ENCODE results near the gene CASP10.
"Not testable (repeated sequence)": the region's sequence is repeated elsewhere in the genome, so short reads cannot be mapped to it uniquely, and the experiment has no call there.

Gene CASP10

DNA sequence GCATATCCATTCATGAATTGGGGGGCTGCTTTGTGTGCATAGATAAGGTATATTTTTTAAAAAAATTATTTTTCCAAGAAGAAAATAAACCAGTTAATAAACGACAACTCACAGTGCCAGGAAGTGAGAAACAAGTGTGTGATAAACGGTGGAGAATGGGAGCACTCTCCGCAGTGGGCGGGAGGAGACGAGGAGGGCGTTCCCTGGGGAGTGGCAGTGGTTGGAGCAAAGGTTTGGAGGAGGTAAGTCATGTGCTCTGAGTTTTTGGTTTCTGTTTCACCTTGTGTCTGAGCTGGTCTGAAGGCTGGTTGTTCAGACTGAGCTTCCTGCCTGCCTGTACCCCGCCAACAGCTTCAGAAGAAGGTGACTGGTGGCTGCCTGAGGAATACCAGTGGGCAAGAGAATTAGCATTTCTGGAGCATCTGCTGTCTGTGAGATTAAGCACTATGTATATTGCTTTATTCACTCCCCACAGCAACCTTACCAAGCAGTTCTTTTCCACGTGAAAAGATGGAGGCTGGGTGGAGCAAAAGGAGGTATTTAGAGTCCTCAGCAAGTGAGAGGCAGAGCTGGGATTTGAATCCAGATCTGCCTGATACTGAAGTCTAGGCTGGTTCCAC is 50.4 kb downstream of the CASP10 start:
- DNase-seq (ENCODE audit: low spot score) = peak; percentile 97

DNA sequence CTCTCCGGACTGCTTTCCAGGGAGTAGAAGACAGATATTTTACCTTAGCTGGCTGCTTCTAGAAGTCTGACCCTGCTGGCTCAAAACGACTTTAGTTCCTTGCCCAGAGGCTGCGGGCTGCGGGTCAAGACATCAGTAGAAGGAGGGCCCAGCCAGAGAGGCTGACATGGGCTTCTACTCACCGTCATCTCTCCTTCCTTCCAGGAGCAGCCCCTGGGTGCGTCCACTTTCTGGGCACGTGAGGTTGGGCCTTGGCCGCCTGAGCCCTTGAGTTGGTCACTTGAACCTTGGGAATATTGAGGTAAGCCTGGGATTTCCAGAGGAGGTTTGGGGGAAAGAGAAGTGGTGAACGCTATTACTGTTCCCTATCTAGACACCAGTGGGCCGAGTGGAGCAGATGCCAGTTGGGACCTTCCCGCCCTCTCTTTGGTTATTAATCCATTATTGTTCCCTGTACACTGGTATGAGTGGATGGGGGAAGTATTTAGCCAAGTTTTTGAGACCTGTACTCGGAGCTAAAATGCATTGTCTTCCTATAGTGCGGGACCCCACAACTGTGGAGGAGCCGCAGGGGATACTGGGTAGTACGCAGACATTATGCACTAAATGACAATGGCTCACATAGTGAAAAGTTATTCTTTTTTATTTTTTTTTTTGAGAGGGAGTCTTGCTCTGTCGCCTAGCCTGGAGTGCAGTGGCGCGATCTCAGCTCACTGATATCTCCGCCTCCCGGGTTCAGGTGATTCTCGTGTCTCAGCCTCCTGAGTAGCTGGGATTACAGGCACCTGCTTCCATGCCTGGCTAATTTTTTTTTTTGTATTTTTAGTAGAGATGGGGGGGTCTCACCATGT is 51.1 kb downstream of the CASP10 start:
- DNase-seq (ENCODE audit: low spot score) = peak; percentile 59

DNA sequence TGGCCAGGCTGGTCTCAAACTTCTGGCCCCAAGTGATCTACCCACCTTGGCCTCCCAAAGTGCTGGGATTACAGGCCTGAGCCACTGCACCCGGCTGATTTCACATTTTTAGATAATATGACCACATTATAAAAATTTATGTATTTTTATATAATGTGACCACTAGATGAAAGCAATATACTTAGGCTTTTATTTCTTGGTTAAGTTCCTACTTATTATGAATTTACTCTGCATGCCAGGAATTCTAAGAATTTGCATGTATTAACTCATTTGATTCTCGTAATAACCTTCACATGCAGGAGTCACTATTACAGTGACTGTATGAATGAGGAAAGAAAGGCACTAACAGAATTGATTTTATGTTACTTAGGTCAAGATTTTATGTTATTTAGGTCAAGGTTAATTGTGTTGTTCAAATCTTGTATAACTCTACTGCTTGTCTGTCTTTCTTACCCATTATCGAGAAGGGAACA is 51.8 kb downstream of the CASP10 start:
- DNase-seq (ENCODE audit: low spot score) = peak; percentile 76

DNA sequence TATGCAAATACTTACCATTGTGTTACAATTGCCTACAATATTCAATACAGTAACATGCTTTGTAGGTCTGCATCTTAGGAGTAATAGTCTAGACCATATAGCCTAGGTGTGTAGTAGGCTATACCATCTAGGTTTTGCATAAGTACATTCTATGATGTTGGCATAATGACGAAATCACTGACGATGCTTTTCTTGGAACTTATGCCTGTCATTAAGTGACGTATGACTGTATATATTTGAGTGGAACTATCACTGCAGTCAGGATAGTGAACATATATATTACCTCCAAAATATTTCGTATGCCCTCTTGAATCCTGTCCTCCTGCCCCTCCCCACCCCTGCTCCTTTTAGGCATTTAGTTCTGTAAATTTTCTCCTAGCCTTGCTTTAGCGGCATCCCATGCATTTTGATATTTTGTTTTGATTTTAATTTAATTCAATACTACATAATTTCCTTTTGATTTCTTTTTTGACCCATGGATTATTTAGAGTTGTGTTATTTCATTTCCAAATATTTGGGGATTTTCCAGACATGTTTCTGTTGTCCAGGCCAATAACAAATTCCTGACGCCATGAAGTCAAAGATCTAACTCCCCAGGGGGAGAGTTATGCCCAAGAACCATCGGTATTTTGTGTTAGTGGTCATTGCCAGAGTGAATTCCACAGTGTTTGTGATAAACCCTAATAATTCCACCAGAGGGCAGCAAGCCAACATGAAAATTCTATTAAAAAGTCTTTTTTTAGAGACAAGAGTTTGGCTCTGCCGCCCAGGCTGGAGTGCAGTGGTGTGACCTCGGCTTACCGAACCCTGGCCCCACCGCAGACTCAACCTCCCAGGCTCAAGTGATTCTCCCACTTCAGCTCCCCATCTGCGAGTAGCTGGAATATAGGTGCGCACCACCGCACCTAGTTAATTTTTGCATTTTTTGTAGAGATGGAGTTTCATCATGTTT is 53.2 kb downstream of the CASP10 start:
- DNase-seq (ENCODE audit: low spot score) = peak; percentile 88

DNA sequence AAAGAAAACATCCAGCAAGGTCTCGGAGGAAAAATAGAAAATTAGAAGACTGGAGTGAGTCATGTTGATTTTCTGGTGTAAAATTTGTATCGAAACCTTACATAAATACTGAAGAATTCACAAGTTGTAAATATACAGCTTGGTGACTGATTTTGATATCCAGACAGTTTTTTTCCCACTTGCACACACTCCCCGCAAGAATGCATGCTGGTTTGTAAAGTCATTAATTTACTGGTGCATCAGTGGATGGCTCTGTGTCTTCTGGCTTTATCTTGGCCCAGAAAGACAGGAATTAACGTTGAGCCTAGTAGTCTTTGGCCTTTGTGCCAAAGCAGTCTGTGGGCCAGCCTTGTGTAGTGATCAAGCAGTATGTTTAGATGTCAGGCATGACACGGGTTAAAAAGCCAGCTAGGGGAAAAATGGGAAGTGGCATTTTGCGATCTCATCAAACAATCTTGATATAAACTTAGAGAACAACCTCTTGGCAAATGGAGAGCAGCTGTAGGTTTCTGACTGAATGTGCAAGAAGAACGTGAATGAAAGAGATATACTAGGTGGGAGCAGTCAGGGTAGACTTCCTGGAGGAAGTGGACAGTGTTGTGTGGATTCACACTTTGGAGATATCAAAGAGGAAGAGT is 54.7 kb downstream of the CASP10 start:
- no peak for DNase-seq (ENCODE audit: low spot score)

DNA sequence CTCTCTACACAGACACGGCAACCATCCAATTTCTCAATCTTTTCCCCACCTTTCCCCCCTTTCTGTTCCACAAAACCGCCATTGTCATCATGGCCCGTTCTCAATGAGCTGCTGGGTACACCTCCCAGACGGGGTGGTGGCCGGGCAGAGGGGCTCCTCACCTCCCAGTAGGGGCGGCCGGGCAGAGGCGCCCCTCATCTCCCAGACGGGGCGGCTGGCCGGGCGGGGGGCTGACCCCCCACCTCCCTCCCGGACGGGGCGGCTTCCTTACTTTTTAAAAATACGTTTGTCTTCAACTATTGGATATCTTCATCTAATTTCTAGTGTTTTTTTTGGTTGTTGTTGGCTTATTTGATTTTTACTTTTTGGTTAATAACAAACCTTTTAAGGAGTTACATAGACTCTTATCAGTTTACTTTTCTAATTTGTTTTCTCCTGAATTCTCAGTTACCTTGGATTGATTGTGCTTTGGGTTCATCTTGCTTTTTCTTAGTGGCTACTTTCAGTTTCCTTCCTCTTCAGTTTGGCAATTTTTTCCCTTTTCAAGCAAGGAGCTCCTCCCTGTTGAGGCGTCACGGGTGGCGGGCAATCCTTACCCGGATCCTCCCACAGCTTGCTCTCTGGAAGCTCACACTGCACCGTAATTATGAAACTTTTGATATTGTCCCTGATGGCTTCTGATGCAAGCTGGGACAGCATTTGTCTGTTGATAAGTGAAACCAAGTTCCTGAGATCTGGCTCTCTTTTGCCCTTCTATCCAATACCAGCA is 56.4 kb downstream of the CASP10 start:
- DNase-seq (ENCODE audit: low spot score) = not testable (repeated sequence)

DNA sequence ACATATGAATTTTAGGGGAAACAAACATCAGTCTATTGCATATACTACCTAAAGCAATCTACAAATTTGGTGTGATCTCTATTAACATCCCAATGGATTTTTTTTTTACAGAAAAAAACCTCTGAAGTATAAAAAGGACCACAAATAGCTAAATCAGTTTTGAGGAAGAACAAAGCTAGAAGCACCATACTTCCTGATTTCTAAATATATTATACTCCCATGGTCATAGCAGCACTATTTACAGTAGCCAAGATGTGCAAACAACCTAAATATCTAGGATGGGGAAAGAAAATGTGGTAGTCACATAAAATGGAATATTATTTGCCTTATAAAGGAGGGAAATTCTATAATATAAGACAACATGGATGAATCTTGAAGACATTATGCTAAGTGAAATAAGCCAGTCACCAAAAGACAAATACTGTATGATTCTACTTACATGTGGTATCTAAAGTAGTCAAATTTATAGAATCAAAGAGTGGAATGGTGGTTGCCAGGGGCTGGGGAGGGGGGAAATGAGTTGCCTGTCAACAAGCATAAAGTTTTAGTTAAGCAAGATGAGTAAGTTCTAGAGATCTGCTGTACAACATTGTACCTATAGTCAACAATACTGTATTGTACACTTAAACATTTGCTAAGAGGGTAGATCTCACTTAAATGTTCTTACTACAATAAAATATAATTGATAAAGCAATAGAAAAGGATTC is 59.8 kb downstream of the CASP10 start:
- DNase-seq (ENCODE audit: low spot score) = no peak

DNA sequence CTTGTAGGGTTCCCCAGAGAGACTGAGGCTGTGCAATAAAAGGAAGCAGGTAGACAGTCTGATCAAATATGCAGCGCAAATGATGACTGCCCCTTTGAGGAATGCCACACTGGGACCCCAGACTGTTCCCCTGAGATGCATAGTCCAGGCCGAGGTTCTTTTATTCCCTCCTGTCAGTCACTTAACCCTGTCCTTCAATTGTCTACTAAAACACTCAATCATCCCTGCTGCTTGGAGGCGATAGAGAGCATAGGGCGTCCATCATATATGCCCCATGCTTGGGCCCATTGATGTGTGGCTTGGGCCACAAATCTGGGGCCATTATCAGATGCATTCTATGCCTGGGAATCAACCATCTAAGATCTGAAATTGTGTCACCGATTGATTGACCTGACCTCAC is 61.9 kb downstream of the CASP10 start:
- DNase-seq (ENCODE audit: low spot score) = no peak

DNA sequence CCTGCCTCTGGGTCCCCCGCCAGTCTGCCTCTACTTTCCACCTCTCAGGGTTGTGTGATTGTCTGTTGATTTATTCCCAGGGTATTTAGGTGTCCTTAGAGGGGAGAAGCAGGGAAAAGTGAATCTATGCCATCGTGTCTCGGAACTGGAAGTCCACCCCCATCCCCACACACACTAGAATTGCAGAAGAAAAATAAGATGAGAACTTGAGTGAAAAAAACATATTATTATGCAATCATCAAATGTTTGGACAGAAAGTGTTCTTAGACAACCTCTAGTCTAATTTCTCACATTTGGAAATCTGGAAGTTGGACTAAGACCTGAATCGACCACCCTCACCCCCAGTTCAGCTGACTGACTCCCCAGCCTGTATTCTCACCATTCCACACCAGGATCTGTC is 63.3 kb downstream of the CASP10 start:
- no peak for DNase-seq (ENCODE audit: low spot score)

DNA sequence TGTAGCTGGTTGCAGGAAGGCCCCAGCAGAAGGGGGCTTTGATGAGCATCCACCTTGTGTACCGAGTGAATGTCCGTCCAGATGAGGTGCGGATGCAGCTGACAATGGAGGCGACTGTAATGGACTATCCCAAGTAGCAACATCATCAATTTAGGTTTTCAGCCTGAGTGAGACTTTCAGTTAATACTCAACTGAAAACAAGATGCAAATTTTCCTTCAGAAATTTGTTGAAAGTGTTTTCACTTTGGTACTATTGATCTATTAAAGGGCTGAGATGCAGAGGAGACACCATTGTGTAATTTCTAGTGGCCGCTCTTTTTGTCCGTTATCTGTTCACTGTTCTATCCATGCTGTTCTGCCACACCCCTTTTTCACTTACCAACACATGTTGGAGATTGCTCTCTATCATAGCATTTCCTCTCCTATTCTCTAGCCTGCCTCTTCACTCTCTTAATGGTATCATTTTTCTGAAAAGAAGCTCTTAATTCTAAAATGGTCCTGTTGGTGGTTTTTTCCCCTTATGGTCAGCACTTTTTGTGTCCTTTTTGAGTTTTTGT is 65.4 kb downstream of the CASP10 start:
- no peak for DNase-seq (ENCODE audit: low spot score)

DNA sequence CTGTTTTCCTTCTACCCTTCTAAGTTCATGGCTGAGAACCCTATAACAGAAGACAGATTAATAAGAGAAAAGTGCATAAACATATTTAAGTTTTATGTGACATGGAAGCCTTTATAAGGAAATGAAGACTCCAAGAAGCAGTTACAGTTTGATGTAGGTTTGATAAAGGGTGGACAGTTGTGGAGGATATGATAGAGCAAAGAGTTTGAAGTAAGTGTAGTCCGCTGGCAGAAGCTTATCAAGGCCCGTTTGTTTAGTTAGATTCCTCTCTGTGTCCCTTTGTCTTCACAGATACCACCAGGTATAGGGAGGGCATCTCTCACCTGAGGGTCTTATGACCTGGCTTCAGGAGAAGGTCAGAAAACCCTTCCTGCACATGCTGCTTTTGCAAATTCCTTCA is 66.9 kb downstream of the CASP10 start:
- DNase-seq (ENCODE audit: low spot score) = no peak

DNA sequence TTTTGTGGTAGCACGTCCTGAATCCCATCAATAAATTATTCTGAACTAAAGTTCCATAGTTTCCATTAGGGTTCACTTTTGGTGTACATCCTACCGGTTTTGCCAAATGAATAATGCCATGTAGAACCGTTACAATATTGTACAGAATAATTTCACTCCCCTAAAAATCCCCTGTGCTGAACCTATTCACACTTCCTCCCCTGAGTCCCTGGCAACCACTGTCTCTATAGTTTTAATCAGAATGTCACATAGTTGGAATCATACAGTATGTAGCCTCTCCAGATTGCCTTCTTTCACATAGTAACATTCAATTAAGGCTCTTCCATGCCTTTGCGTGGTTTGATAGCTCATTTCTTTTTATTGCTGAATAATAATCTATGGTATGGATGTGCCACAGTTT is 67.8 kb downstream of the CASP10 start:
- no peak for DNase-seq (ENCODE audit: low spot score)

DNA sequence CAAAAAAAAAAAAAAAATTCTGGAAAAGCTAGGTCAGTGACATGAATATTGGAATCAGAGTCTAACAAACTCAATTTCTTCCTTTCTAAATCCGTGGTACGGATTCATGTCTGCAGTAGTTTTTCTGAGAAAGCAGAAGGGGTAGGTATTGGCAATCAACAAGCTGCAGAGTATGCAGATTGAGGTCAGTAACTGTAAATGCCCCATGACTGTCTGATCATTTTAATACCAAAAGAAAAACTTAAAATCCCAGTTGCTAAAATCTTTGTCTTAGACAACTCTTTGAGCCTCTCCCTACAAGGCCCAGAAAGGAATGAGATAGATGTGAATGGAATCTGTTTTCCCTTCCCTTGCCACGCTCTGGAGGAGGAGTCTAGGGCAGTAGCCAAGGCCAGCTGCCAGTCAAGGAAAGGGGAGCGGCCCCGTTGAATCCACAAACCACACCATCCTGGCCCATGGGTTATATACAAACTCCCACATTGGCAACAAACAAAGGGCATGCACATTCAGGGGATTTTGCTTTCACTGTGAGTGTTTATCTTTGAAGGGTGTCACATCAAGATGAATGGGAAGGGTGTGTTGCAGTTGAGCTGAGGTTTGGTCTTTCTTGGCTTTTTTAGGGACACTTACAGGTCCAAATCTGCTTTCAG is 71.3 kb downstream of the CASP10 start:
- no peak for DNase-seq (ENCODE audit: low spot score)

DNA sequence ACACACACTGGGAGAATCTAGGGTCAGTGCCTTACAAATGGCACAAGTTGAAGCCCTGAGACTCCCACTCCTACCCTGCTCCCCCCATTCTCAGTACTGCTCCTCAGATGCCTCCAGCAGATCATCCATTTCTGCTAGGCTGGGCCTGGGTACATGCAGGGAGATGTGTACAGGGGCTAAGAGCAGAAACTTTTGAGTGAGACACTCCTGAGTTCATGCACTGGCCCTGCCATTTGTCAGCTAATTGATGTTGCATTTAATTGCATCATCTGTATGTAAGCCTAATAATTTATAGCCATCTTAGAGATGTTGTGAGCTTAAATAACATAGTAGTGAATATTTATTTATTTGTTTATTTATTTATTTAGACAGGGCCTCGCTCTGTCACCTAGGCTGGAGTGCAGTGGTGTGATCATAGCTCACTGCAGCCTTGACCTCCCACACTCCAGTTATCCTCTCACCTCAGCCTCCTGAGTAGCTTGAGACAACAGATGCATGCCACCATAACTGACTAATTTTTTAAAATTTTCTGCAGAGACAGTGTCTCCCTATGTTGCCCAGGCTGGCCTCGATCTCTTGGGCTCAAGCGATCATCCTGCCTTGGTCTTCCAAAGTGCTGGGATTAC is 72.6 kb downstream of the CASP10 start:
- peak; percentile 15 for DNase-seq (ENCODE audit: low spot score)

DNA sequence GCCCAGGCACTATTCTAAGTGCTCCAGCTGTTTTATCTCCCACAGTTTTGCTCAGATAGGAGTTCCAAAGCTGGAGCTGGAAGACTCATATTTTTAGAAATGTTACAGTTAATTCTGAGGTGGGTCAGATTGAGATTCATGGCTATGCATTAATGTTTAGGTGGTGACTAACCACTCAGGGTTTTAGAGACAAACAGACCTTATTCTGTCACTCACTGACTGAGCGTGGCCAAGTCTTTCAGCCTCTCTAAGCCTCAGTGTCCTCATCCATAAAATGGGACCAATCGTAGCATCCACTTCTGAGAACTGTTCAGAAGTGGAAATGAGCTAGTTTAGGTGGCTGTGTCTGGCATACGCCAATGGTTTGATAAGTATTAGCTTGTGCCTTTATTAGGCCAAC is 73.1 kb downstream of the CASP10 start:
- DNase-seq (ENCODE audit: low spot score) = peak; percentile 21

DNA sequence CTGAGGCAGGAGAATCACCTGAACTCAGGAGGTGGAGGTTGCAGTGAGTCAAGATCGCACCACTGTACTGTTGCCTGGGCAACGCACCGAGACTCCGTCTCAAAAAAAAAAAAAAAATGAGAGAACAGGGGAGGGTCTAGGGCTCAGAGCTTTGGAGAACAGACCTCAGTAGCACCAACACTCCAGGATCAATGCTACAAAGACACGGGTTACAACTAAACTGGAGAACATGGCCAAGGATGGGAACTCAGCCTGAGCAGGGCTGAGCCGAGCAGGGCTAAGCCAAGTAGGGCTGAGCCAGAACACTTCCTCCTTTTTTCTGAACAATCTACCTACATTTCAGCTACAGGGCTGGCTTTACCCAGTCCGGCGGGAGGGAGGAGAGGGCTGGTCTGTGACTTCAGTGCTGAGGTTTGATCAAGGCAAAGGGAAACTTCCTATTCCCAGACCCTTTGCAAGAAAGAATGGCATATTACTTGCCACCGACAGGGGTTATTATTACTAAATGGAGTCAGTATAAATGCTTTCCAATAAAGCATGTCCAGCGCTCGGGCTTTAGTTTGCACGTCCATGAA is 74.5 kb downstream of the CASP10 start:
- no peak for DNase-seq (ENCODE audit: low spot score)

DNA sequence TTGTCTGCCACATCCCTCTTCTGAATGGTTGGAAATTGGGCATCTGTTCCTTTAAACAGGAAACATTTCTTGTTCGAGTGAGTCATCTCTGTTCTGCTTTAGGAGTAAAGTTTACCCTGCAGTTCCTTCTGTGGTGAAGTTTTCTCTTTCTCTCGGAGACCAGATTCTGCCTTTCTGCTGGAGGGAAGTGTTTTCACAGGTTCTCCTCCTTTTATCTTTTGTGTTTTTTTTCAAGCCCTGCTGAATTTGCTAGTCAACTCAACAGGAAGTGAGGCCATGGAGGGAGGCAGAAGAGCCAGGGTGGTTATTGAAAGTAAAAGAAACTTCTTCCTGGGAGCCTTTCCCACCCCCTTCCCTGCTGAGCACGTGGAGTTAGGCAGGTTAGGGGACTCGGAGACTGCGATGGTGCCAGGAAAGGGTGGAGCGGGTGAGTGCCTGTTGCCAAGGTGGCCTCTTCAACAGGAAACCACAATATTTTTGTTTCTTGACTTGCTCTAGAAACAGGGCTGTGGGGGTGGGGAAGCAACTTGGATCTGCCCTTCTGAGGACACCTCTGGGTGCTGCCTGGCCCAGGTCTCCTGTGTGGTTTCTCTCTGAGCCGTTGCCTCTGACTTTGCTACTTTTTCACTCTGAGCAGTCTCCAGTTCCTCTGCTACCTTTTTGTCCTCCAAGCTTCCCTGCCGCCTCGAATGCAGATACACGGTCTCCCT is 75.2 kb downstream of the CASP10 start:
- peak; percentile 92 for DNase-seq (ENCODE audit: low spot score)
